ENCODE measurements around the gene CEP70. TPM values are rescaled to one million over a fixed set of nuclear protein-coding genes. Genes with fewer than 3 reads are reported as not detected.
"Not testable (repeated sequence)": the region's sequence is repeated elsewhere in the genome, so short reads cannot be mapped to it uniquely, and the experiment has no call there.

The CEP70 gene
- total and polyA plus RNA-seq, 10 donors: 2.7 to 19.0 (median 14.1) TPM

- peaks cover 0 to 50% (median 0%) of the 10 kb centered on the region in 7 donors for H3K27me3 ChIP-seq (replicated peaks in 1 of 7)
- WGBS, 5 donors: 68 to 79% (median 75%) methylated on average over 9 to 13 of the region's 13 CpGs
- no peak overlapping the region for H3K4me3 ChIP-seq
- TF ChIP-seq POLR2A (IDR thresholded peaks at IDR 0.05): no peak
- TF ChIP-seq POLR2AphosphoS5 (IDR thresholded peaks at IDR 0.05): no peak
- TF ChIP-seq CTCF (IDR thresholded peaks at IDR 0.05 in 8 of 11, conservative IDR thresholded peaks at IDR 0.05 in 3 of 11): no peak
- no peaks in the 10 kb centered on the region for H3K36me3 ChIP-seq
- no peak overlapping the region for H3K27ac ChIP-seq
- no peaks in the 10 kb centered on the region for H3K4me1 ChIP-seq
- no peak for DNase-seq
- intact Hi-C loops (cut with DNase I; ENCODE audit: low total_unique reads): no loop called here
- H3K9me3 ChIP-seq: no peaks in the 10 kb centered on the region
Observed at GRCh38 chr3:138456961-138457862, 136.8 kb downstream of the CEP70 start.

- Histone ChIP-seq H3K4me3 (no peak overlapping the region), H3K9me3 (no peaks in the 10 kb centered on the region), H3K27ac (no peak overlapping the region), H3K4me1 (no peaks in the 10 kb centered on the region), H3K36me3 (no peaks in the 10 kb centered on the region), H3K27me3 (replicated peaks in 1 of 7) (peaks cover 0 to 49% (median 0%) of the 10 kb centered on the region in 7 donors)
- DNase-seq: peak; percentile 62
- TF ChIP-seq POLR2AphosphoS5 (IDR thresholded peaks at IDR 0.05): no peak
- no peak for TF ChIP-seq CTCF (IDR thresholded peaks at IDR 0.05 in 8 of 11, conservative IDR thresholded peaks at IDR 0.05 in 3 of 11)
- TF ChIP-seq POLR2A (IDR thresholded peaks at IDR 0.05): no peak
- intact Hi-C loops (cut with DNase I; ENCODE audit: low total_unique reads): no loop called here
- 73 to 85% (median 79%) methylated on average over 8 to 13 of the region's 13 CpGs for WGBS, 5 donors
Observed at GRCh38 chr3:138455801-138456716, 138.0 kb downstream of the CEP70 start.

DNA sequence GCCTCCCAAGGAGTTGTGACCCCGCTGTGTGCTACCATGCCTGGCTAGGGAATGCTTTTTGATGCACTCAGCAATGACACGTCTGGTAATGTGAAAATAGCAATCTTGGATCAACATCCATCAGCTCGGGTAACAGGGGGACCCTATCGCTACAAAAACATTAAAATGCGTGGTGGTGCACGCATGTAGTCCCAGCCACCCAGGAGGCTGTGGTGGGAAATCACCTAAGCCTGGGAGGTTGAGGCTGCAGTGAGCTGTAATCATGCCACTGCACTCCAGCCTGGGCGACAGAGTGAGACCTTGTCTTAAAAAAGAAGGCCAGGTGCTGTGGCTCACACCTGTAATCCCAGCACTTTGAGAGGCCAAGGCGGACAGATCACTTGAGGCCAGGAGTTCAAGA is 140.1 kb downstream of the CEP70 start:
- H3K4me1 ChIP-seq; H3K4me3 ChIP-seq; H3K9me3 ChIP-seq; H3K36me3 ChIP-seq; intact Hi-C loops (cut with DNase I; ENCODE audit: low total_unique reads); H3K27ac ChIP-seq: not testable (repeated sequence)
- WGBS, 5 donors: 79 to 92% (median 87%) methylated on average over 8 of the region's 8 CpGs
- peak; percentile 37 for DNase-seq
- H3K27me3 ChIP-seq (replicated peaks in 1 of 7): peaks cover 0 to 48% (median 0%) of the 10 kb centered on the region in 7 donors

DNA sequence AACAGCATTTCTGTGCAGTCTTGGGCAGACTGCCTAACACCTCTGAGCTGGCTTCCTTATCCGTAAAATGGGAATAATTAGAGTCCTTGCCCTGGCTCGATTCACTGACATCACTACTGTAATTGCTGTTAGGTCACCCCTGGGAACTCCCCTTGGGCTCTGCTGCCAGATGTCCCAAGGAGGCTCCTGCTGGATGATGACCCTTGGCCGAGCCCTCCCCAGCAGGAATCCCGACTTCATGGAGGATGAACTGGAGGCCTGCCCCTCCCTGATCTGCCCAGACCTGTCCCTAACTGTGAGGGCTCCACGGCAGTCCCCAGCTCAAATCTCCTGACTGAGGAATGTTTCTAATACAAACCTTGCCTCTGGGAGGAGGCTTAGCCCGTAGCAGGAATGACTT is 141.6 kb downstream of the CEP70 start:
- WGBS, 5 donors: 69 to 83% (median 77%) methylated on average over 6 of the region's 6 CpGs
- Histone ChIP-seq H3K27ac (no peak overlapping the region), H3K27me3 (replicated peaks in 1 of 7) (peaks cover 0 to 37% (median 0%) of the 10 kb centered on the region in 7 donors), H3K4me3 (no peak overlapping the region), H3K4me1 (no peaks in the 10 kb centered on the region), H3K9me3 (no peaks in the 10 kb centered on the region), H3K36me3 (no peaks in the 10 kb centered on the region)
- peak; percentile 37 for DNase-seq
- no peak for TF ChIP-seq POLR2A (IDR thresholded peaks at IDR 0.05)
- TF ChIP-seq POLR2AphosphoS5 (IDR thresholded peaks at IDR 0.05): no peak
- TF ChIP-seq CTCF (IDR thresholded peaks at IDR 0.05 in 8 of 11, conservative IDR thresholded peaks at IDR 0.05 in 3 of 11): no peak
- intact Hi-C loops (cut with DNase I; ENCODE audit: low total_unique reads): no loop called here

Measured in spleen (tissue), 11 donors.